ENCODE results near the gene HDAC7. TPM values are rescaled to one million over a fixed set of nuclear protein-coding genes. Genes with fewer than 3 reads are reported as not detected.

HDAC7 gene
- polyA plus RNA-seq, 1 experiment: 67.0 TPM

DNA sequence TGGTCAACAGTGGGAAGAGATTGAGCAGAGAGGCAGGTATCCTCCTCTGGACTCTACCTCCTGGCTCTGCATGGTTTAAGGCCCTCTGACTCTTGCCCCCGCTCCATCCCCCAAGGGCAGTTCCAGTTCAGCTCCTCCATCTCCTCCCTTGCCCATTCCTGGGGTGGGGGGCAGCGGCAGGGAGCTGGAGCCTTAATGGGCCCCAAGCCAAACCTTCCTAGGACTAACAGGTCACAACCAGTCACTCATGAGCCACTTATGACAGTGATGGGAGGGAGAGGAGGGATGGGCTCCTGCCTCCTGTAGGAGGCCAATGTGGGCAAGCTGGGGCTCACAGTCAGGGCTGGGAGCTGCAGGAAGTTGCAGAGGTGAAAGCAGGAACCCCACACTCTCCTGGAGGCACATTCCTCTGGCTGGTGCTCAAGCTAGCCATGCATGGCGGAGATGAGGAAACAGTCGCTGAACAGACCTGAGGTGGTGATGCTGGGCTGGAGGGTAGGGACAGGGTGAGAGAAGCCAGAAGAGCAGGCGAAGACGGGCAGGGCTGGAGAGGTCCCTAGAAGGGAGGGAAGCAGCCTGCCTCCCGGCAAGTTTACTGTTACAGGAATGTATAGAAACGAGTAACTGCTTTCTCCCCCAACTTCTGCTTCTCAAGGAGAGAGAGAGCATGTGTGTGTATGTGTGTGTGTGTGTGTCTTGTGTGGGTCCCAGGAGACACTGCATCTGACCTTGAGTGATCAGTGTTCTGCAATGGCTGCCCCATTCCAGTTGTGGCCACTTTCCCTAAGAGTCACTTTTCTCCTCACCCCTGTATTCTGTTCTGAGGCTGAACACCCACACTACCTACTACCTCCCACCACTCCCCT is 56.0 kb downstream of the HDAC7 start:
- POLR2A ChIA-PET: no interaction called here
- CTCF ChIA-PET: interaction anchor here (0.6 to 7.0 kb wide), 10 partner anchors 6 to 58 kb away, joined by 3 to 75 read pairs (median 5); partner anchors contain the start of genes ENDOU, RPAP3 and SLC48A1

DNA sequence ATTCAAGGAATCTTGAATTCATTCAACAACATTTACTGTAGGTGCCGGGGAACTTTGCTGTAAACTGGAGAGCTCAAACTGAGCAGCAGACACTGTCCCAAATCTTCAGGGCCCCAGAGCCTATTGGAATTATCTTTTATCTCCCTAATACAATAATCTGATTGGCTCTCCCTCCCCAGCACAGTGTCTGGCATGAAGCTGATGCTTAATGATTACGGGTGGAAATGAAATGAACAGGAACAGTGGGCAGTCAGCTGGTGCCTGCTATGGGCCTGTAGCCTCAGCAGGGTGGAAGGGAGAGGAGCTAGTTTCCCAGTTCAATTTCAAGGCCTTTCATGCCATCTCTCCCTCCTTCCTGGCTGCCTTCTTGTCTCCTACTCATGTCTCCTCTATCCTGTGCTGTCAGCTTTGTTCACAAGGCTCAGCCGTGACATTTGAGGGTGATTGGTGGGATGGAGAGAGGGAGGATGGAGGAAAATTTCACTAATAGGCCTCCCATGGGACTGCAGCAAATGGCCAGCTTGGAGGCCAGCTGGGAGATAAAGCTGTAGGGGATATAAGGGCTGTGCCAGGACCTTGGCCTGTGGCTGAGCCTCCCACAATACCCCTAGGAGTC is 56.7 kb downstream of the HDAC7 start:
- ChIA-PET POLR2A (no interaction called here), CTCF (interaction anchor here (0.6 to 7.0 kb wide), 10 partner anchors 7 to 57 kb away, joined by 3 to 75 read pairs (median 5); partner anchors contain the start of genes ENDOU, RPAP3 and SLC48A1)
- DNase-seq (ENCODE audit: low read depth): no peak

More for the DNA sequence above, 56.0 kb downstream of the HDAC7 start:
- no peaks in the 10 kb centered on the region for H3K27me3 ChIP-seq (ENCODE audit: control insufficient read depth, insufficient read depth, low read length)
- no peak overlapping the region for H3K4me3 ChIP-seq (ENCODE audit: low read depth, low read length)
- TF ChIP-seq, protein P1, sequence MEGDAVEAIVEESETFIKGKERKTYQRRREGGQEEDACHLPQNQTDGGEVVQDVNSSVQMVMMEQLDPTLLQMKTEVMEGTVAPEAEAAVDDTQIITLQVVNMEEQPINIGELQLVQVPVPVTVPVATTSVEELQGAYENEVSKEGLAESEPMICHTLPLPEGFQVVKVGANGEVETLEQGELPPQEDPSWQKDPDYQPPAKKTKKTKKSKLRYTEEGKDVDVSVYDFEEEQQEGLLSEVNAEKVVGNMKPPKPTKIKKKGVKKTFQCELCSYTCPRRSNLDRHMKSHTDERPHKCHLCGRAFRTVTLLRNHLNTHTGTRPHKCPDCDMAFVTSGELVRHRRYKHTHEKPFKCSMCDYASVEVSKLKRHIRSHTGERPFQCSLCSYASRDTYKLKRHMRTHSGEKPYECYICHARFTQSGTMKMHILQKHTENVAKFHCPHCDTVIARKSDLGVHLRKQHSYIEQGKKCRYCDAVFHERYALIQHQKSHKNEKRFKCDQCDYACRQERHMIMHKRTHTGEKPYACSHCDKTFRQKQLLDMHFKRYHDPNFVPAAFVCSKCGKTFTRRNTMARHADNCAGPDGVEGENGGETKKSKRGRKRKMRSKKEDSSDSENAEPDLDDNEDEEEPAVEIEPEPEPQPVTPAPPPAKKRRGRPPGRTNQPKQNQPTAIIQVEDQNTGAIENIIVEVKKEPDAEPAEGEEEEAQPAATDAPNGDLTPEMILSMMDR (IDR thresholded peaks at IDR 0.05; ENCODE audit: insufficient read depth, low read depth, low read length): no peak
- no peak for DNase-seq (ENCODE audit: low read depth)
- no peaks in the 10 kb centered on the region for H3K36me3 ChIP-seq (ENCODE audit: control insufficient read depth, insufficient read depth, low read length)

DNA sequence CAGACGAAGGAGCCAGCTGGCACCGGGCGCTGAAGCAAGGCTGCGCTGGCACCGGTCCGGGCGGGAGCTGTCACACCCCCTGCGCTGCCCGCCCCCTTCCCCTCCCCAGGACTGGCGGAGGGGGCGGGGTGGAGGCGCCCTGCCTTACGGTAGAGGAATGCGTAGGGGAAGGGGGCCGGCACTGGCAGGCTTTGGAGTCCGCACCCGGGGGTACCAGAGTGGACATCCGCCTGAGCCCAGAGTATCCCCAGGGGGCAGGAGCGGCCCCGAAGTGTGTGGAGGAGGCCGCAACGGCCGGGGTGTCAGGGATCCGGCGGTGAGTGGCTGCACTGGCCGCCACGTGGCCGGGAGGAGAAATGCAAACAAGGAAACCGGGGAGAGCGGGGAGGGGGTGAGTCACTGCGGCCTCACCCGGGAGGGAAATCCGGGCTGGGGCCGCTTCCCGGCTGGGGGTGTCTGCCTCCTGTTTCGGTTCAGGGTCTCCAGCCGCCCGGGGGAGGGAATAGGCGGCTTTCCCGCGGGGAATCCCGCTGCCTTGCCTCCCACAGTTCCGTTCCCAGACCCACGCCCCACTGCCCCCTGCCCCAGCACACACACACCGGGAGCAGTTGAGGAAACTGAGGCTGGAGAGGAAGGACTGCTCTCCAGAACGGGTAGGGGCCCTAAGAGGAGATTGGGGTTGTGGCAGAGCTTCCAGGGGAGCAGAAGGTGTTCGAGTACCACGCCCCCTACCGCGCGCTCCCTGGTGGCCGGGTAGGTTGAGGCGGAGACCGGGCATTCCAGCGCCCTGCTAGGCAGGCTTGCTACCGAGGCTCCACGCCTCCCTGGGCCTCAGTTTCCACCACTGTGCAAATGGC is 60.6 kb downstream of the HDAC7 start, which contains the start of gene RAPGEF3:
TSS of gene RAPGEF3 (minus strand) at position 47 of the 857 bp plus-strand sequence. CDS start 324 bp downstream, outside the sequence.
- TF ChIP-seq, protein P1 (IDR thresholded peaks at IDR 0.05; ENCODE audit: insufficient read depth, low read depth, low read length): peak; percentile 65
- Histone ChIP-seq H3K4me3 (ENCODE audit: low read depth, low read length) (peak within 1 kb of the TSS; percentile 53), H3K36me3 (ENCODE audit: control insufficient read depth, insufficient read depth, low read length) (no peaks in the 10 kb centered on the region), H3K27me3 (ENCODE audit: control insufficient read depth, insufficient read depth, low read length) (no peaks in the 10 kb centered on the region)
- ChIA-PET POLR2A (no interaction called here), CTCF (interaction anchor here (0.6 to 9.5 kb wide), 13 partner anchors 10 to 79 kb away, joined by 3 to 91 read pairs (median 10); partner anchors contain the start of gene SLC48A1)
- no peak for DNase-seq (ENCODE audit: low read depth)

More for the DNA sequence above, 56.7 kb downstream of the HDAC7 start:
- H3K36me3 ChIP-seq (ENCODE audit: control insufficient read depth, insufficient read depth, low read length): no peaks in the 10 kb centered on the region
- no peaks in the 10 kb centered on the region for H3K27me3 ChIP-seq (ENCODE audit: control insufficient read depth, insufficient read depth, low read length)
- H3K4me3 ChIP-seq (ENCODE audit: low read depth, low read length): no peak overlapping the region
- TF ChIP-seq, protein P1 (IDR thresholded peaks at IDR 0.05; ENCODE audit: insufficient read depth, low read depth, low read length): no peak

DNA sequence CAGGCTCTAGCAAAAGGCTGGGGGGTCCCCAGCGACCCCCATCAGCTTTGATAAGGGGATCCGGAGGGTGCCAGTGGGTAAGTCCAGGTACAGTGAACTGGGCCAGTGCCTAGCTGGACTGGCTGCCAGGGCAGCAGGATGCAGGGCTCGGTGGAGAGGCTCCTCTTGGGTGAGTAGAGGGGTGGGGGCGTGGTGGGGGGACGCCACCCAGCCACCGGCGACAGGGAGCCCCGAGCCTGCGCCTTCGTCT is 61.2 kb downstream of the HDAC7 start:
- Histone ChIP-seq H3K27me3 (ENCODE audit: control insufficient read depth, insufficient read depth, low read length) (no peaks in the 10 kb centered on the region), H3K4me3 (ENCODE audit: low read depth, low read length) (peak overlapping the region; percentile 53), H3K36me3 (ENCODE audit: control insufficient read depth, insufficient read depth, low read length) (no peaks in the 10 kb centered on the region)
- TF ChIP-seq, protein P1 (IDR thresholded peaks at IDR 0.05; ENCODE audit: insufficient read depth, low read depth, low read length): no peak
- CTCF ChIA-PET: interaction anchor here (0.8 to 9.5 kb wide), 9 partner anchors 11 to 147 kb away, joined by 3 to 91 read pairs (median 12); partner anchors contain the start of gene SLC48A1
- POLR2A ChIA-PET: no interaction called here
- DNase-seq (ENCODE audit: low read depth): no peak
